Measurements from ENCODE around the gene GGT5. TPM values are rescaled to one million over a fixed set of nuclear protein-coding genes. Genes with fewer than 3 reads are reported as not detected.
"Not testable (repeated sequence)": the region's sequence is repeated elsewhere in the genome, so short reads cannot be mapped to it uniquely, and the experiment has no call there.

GGT5 gene
- total RNA-seq, 2 donors from 2014 or later, result 0.37 TPM; not detected in 1

DNA sequence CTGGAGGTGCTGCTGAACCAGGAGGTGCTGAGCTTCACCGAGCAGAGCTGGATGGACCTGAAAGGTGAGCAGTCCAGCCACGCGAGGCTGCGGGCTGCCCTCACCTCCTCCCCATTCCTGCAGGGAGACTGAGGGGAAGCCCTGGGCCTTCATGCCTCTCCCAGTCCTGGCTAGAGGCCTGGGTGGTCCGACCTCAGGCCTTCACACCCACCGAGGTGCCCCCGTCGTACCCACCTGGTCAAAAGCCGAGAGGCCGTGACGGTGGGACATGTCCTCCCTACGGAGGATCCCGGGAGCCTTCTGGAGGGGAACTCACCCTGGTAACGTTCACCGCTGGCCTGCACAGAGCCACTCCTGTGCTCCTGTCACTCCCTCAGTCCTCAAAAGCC, 58.5 kb downstream of the GGT5 start:
- no peaks in the 10 kb centered on the region for H3K4me1 Mint-ChIP-seq (ENCODE audit: low read depth)
- no peak overlapping the region for H3K27ac Mint-ChIP-seq
- ATAC-seq (replicated peaks in 1 of 2), result no peak
- H3K36me3 Mint-ChIP-seq (ENCODE audit: insufficient read depth in 2 of 2), result no peaks in the 10 kb centered on the region
- H3K9me3 Mint-ChIP-seq, result no peaks in the 10 kb centered on the region
- no peaks in the 10 kb centered on the region for H3K27me3 Mint-ChIP-seq (ENCODE audit: low read depth)
- no peak for DNase-seq
- no peak overlapping the region for H3K4me3 Mint-ChIP-seq

DNA sequence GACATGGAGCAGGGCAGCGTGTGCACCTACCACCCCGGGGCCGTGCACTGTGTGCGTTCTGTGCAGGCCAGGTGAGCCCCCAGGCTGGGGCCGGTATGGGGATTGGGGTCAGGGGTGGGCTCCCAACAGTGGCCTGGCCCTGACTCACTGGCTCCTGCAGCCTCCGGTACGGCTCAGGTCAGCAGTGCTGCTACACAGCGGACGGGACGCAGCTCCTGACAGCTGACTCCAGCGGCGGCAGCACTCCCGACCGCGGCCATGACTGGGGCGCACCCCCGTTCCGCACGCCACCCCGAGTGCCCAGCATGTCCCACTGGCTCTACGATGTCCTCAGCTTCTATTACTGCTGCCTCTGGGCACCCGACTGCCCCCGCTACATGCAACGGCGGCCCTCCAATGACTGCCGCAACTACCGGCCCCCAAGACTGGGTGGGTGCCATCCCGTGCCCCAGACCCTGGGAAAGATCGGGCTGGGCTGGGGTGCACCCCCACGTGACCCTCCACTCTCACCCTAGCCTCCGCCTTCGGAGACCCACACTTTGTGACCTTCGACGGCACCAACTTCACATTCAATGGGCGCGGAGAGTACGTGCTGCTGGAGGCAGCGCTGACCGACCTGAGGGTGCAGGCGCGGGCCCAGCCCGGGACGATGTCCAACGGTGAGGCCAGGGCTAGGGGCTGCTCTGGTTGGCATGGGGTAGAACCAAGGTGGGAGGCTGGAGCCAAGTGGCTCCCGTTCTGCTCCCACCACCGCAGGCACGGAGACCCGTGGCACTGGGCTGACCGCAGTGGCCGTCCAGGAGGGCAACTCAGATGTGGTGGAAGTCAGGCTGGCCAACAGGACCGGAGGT, 59.2 kb downstream of the GGT5 start:
- Mint-ChIP-seq H3K36me3 (ENCODE audit: insufficient read depth in 2 of 2) (no peaks in the 10 kb centered on the region), H3K27me3 (ENCODE audit: low read depth) (no peaks in the 10 kb centered on the region), H3K4me3 (no peak overlapping the region), H3K9me3 (no peaks in the 10 kb centered on the region), H3K27ac (no peak overlapping the region), H3K4me1 (ENCODE audit: low read depth) (no peaks in the 10 kb centered on the region)
- no peak for DNase-seq
- no peak for ATAC-seq (replicated peaks in 1 of 2)

DNA sequence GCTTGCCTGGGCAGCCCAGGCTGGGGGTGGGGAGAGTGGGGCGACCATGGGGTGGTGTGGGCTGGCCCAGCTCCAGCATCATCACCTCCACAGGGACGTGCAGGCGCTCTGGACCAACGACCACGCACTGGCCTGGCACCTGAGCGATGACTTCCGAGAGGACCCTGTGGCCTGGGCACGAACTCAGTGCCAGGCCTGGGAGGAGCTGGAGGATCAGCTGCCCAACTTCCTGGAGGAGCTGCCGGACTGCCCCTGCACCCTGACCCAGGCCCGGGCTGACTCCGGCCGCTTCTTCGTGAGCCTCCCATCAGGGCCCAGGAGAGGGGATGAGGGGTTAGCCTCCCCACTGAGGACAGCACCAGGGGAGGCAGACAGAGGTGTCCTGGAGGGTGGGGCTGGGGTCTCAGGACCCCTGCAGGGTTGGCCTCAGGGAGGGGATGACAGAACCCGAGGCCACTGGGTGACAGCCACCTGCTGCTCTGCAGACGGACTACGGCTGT, 59.8 kb downstream of the GGT5 start:
- no peak overlapping the region for H3K27ac Mint-ChIP-seq
- H3K9me3 Mint-ChIP-seq, result no peaks in the 10 kb centered on the region
- DNase-seq (no peak), ATAC-seq (replicated peaks in 1 of 2) (no peak)
- no peaks in the 10 kb centered on the region for H3K27me3 Mint-ChIP-seq (ENCODE audit: low read depth)
- no peaks in the 10 kb centered on the region for H3K36me3 Mint-ChIP-seq (ENCODE audit: insufficient read depth in 2 of 2)
- H3K4me3 Mint-ChIP-seq, result no peak overlapping the region
- H3K4me1 Mint-ChIP-seq (ENCODE audit: low read depth), result no peaks in the 10 kb centered on the region

DNA sequence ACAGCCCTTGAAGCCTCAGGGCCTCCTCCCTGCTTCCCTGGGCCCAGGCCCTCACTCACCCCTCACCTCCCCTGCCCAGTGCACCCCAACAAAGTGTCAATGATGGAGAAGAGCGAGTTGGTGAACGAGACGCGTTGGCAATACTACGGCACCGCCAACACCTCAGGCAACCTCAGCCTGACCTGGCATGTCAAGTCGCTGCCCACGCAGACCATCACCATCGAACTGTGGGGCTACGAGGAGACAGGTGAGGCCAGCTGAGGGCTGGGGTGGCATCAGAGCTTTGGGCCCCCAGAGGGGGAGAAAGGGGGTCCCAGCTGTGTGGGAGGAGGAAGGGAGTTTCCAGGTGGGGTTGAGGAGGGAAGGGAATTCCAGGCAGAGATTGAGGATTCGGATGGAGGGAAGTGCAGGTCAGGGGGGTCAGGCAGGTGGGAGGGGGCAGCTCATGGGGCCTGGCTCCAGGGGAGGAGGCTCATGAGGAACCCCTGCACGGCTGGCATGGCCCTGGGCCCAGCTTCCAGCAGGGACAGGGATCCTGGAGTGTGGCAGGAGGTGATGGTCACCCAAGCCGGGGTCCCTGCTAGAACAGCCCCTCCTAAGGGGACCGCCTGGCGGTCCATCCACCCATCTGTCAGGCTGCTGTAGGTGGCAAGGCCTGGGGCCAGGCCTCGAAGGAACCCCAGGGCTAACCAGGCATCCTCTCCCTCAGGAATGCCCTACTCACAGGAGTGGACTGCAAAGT, 60.7 kb downstream of the GGT5 start:
- Mint-ChIP-seq H3K4me3 (no peak overlapping the region), H3K4me1 (ENCODE audit: low read depth) (no peaks in the 10 kb centered on the region), H3K9me3 (no peaks in the 10 kb centered on the region), H3K27me3 (ENCODE audit: low read depth) (no peaks in the 10 kb centered on the region), H3K36me3 (ENCODE audit: insufficient read depth in 2 of 2) (no peaks in the 10 kb centered on the region), H3K27ac (no peak overlapping the region)
- DNase-seq, result no peak
- ATAC-seq (replicated peaks in 1 of 2), result no peak

DNA sequence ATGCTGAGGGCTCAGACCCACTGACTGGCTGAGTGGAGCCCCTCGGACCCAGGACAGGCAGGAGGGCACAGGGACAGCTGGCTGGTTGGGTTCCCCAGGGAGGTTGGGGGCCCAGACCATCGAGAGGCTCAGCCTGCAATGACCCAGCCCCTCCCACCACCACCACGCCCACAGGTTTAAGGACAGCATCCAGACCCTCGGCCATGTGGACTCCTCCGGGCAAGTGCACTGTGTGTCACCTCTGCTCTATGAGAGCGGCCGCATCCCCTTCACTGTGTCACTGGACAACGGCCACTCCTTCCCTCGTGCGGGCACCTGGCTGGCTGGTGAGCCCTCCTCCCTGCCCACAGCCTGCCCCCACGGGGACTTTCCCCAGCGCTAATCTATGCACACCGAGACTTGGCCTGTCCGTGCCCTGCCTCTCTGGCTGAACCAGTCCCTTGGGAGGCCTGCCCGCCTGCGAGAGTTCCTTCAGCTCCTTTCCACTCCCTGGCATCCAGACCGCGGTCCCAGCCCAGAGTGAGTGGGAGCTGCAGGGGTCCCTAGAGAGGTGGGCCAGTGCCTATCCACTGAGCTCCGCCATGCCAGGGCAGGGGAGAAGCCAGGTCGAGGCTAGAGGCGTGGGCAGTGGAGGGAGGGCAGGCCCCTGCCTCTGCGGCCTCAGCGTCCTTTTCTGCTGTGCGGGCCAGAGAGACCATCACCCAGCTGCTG, 61.4 kb downstream of the GGT5 start:
- Mint-ChIP-seq H3K4me1 (ENCODE audit: low read depth) (no peaks in the 10 kb centered on the region), H3K9me3 (no peaks in the 10 kb centered on the region), H3K4me3 (no peak overlapping the region), H3K27me3 (ENCODE audit: low read depth) (no peaks in the 10 kb centered on the region), H3K27ac (no peak overlapping the region), H3K36me3 (ENCODE audit: insufficient read depth in 2 of 2) (no peaks in the 10 kb centered on the region)
- no peak for ATAC-seq (replicated peaks in 1 of 2)
- no peak for DNase-seq

DNA sequence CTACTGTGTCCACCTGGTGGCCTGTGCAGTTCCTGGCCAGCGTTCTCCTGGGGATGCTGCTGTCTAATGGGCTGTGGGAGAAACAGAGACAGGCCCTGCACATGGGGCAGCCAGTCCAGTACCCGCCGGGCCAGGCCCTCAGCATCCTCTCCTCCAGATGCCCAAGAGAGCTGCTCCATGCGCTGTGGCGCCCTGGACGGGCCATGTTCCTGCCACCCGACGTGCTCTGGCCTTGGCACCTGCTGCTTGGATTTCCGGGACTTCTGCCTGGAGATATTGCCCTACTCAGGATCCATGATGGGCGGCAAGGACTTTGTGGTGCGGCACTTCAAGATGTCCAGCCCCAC, 62.0 kb downstream of the GGT5 start:
- not testable (repeated sequence) for H3K36me3 Mint-ChIP-seq (ENCODE audit: insufficient read depth in 2 of 2); H3K27ac Mint-ChIP-seq; H3K4me1 Mint-ChIP-seq (ENCODE audit: low read depth); H3K4me3 Mint-ChIP-seq; H3K9me3 Mint-ChIP-seq; ATAC-seq (replicated peaks in 1 of 2); H3K27me3 Mint-ChIP-seq (ENCODE audit: low read depth); DNase-seq

DNA sequence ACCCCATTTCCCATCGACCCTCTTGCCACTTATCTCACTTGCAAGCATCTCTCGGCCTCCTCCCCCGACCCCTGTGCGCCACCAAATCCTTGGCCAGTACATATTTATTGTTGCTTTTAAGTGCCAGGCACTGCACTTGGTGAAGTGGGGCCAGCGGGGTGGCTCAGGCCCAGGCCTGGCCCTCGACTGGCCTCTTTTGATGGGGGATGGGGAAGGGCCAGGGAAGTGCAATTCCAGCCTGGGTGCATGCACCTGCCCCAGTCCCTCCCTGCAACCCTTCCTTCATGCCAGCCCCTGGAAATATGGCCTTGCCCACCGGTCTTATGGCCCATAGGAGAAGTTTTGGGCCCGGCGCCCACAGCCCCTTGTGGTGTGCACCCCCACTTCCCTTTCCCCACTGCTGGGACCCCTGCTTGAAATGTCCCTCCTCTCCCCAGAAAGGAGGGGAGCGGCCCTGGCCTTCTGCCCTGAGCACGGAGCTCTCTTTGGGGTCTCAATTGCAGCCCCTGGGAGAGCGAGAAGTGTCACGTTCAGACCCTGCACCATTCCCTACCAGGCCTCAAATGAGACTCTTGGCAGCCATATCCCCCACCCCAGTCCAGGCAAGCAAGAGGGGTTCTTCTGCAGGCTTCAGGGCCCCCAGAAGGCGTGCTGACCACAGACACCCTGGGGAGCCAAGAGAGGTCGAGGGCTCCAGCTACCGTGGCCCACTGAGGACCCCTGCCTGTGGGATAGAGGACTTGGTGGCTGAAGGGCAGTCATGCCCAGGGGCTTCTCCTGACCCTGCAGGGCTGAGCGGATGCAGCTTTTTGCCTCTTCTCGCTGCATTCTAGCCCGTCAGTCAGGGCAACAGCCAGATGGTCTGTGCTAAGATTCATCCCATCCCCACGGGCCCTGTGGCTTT, 62.6 kb downstream of the GGT5 start:
- Mint-ChIP-seq H3K27ac (no peak overlapping the region), H3K9me3 (no peaks in the 10 kb centered on the region), H3K27me3 (ENCODE audit: low read depth) (no peaks in the 10 kb centered on the region), H3K4me3 (no peak overlapping the region), H3K4me1 (ENCODE audit: low read depth) (no peaks in the 10 kb centered on the region), H3K36me3 (ENCODE audit: insufficient read depth in 2 of 2) (no peaks in the 10 kb centered on the region)
- no peak for ATAC-seq (replicated peaks in 1 of 2)
- DNase-seq, result peak in 1 of 2 donors; percentile 21

DNA sequence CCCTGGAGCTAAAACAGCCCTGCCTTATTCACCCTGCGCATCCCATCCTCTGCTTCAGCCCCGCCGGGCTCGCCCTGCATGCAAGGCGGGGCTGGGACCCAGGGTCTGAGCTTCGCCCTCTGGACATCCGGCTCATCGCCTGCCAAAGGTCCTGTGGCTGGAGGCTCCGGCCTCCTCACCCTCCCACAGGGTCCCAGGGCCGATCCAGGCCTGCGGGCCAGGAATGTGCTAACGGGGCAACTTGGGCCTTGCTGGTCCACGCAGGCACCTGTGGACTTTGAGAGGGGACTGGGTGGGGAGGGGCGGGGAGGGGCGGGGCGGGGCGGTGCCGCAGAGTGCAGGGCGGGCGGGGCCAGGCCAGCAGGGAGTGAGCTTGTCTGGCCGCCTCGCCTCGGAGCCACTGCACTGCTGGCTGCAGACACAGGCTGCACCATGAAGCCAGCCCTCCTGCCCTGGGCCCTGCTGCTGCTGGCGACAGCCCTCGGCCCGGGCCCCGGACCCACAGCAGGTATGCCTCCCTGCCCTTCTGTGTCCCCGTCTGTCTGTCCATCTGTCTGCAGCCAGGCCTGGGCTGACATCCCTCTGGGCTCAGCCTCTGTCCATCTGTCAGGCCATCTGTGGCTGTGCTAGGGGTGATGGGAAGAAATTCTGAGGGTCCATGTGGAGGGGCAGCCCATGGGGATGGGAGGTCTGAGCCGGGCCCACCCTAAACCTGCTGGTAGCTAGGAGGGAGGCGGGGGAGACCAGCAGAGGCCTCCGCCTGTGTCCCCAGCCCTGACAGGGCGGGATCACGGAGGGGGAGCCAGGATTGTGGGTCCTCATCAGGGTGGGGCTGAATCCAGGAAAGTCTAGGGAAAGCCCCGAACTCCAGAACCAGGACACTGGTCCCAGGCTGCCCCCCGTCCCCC, 63.5 kb downstream of the GGT5 start, which contains the start of gene SUSD2:
SUSD2 (plus strand) TSS at position 400 of the 908 bp plus-strand sequence; CDS start at position 433, 33 bp downstream.
- no peaks in the 10 kb centered on the region for H3K4me1 Mint-ChIP-seq (ENCODE audit: low read depth)
- no peaks in the 10 kb centered on the region for H3K36me3 Mint-ChIP-seq (ENCODE audit: insufficient read depth in 2 of 2)
- DNase-seq (no peak), ATAC-seq (replicated peaks in 1 of 2) (no peak)
- H3K9me3 Mint-ChIP-seq, result no peaks in the 10 kb centered on the region
- no peak within 1 kb of the TSS for H3K27ac Mint-ChIP-seq
- H3K27me3 Mint-ChIP-seq (ENCODE audit: low read depth), result no peaks in the 10 kb centered on the region
- H3K4me3 Mint-ChIP-seq, result no peak within 1 kb of the TSS

DNA sequence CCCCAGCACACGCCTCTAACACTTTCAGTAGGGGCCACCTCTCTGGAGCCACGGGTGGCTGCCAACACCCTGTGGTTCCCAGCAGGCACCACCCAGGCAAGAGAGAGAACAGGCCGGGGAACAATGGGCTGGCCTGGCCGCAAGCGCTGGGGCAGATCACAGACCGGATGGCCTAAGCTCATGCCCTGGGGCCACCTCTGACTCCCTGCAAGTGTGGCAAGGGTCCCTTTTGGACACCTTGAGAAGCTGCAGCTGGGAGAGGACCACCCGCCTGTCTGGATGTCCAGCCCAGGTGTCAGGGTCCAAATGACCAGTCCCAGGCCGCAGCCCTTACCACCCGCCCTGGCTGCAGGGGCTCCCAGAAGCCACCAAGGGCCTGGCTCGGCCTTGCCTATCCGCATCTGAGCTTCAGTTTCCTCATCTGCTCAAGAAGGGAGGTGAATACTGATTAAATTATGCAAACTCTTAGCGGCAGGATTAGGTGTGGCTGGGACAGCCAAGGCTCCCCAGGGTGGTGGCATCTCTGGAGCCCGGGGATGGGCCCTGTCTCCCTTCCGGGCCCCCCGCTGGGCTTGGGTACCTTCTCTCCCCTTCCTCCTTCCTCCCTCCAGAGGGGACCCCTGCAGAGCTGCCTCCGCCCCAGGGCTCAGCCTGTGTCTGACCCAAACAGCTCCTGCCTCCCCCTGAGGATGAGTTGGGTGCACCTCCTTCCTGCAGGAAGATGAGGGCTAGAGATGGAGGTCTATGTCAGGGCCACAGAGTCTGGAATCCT, 64.4 kb downstream of the GGT5 start:
- ATAC-seq (replicated peaks in 1 of 2), result no peak
- Mint-ChIP-seq H3K36me3 (ENCODE audit: insufficient read depth in 2 of 2) (no peaks in the 10 kb centered on the region), H3K27ac (no peak overlapping the region), H3K4me3 (no peak overlapping the region), H3K9me3 (no peaks in the 10 kb centered on the region), H3K4me1 (ENCODE audit: low read depth) (no peaks in the 10 kb centered on the region), H3K27me3 (ENCODE audit: low read depth) (no peaks in the 10 kb centered on the region)
- no peak for DNase-seq

DNA sequence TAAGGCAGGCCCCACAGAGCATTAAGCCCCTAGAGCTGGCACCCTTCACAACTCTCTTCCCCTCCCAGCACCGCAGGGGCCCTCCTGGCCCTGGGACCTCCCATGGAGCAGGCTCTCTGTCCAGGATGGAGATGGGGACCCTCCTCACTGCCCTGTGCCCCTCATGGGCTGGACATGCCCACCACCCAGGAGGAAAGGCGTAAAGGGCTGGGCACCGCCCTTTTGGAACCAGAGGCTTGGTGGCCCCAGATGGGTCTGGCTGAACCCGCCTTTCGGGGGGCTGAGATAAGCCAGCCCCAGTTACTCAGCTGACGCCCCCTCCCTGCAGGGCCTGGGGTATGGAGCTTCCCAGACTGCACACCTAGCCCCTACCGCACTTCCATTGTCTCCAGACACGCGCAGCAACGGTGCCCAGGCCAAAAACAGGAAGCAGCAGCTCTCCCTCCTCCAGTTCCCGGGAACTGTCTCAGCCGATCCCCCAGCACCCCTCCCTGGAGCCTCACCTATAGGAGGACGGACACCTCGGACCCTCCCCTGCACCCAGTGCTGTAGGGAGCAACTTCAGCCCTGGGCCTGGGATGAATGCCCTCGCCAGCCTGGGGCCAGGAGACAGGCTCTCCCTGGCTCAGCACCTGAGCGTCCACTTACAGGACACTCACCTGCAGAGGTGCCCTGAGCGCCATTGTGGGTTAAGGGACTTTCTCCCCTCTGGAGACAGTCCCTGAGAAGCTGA, 65.2 kb downstream of the GGT5 start:
- no peak overlapping the region for H3K4me3 Mint-ChIP-seq
- no peaks in the 10 kb centered on the region for H3K36me3 Mint-ChIP-seq (ENCODE audit: insufficient read depth in 2 of 2)
- no peaks in the 10 kb centered on the region for H3K27me3 Mint-ChIP-seq (ENCODE audit: low read depth)
- DNase-seq, result no peak
- no peaks in the 10 kb centered on the region for H3K9me3 Mint-ChIP-seq
- H3K4me1 Mint-ChIP-seq (ENCODE audit: low read depth), result no peaks in the 10 kb centered on the region
- ATAC-seq (replicated peaks in 1 of 2), result no peak
- H3K27ac Mint-ChIP-seq, result no peak overlapping the region
